Endothelial cell of umbilical vein (primary cell): ENCODE data around the gene DLL4. TPM values are rescaled to one million over a fixed set of nuclear protein-coding genes. Genes with fewer than 3 reads are reported as not detected.

Experiments
- BruUV-seq: library from RNA; stranded (reverse); fragments of 400-500 nt; replicated peaks from 2 replicates; lab custom pipeline; 2021; lab: Mats Ljungman, UMichigan
- CTCF ChIA-PET: fragments of 300-600, 350-600 bp; sonication (Branson Sonifier 250); formaldehyde crosslinking; loops from one replicate; lab custom pipeline; 2021; ENCODE audit warnings: antibody characterized with exemption, inconsistent platforms; lab: Charles Lee
- POLR2A ChIA-PET: fragments of 300-600, 350-600 bp; sonication (Branson Sonifier 250); formaldehyde crosslinking; loops from one replicate; lab custom pipeline; 2021; ENCODE audit warnings: antibody characterized with exemption, inconsistent platforms; lab: Charles Lee
- DNase-seq: peaks from one replicate; pipeline ENCODE4 v3.0.0-alpha.2; 2011; ENCODE audit warnings: low read depth, low spot score
- FAIRE-seq: peaks from 2 replicates; lab custom pipeline; 2011; peaks lifted over from hg19 to GRCh38; lab: Jason Lieb, UNC
- H2AFZ ChIP-seq: 2 replicates; pipeline ENCODE4 v1.6.0; 2012; ENCODE audit warnings: low read depth, low read length, control low read depth, inconsistent platforms
- H3K27ac ChIP-seq: 2 replicates; pipeline ENCODE4 v1.5.1; 2011; ENCODE audit warnings: low read depth, mild to moderate bottlenecking, control low read depth, low read length, moderate library complexity; ENCODE audit not compliant: insufficient read depth
- H3K27me3 ChIP-seq, 2 experiments: 2 replicates each; pipeline versions ENCODE4 v1.6.0 to v1.6.1; 2011; ENCODE audit warnings: low read length in 2 of 2, mixed read lengths in 1 of 2; ENCODE audit not compliant: control insufficient read depth in 2 of 2, insufficient read depth in 2 of 2
- H3K36me3 ChIP-seq, 2 experiments: 2 replicates in 1 of 2; 3 replicates in 1 of 2; pipeline ENCODE4 v1.5.1; 2011; ENCODE audit warnings: low read length in 2 of 2, mild to moderate bottlenecking in 1 of 2, moderate library complexity in 1 of 2; ENCODE audit not compliant: control insufficient read depth in 2 of 2, insufficient read depth in 2 of 2; ENCODE audit errors: extremely low read depth in 1 of 2
- H3K4me1 ChIP-seq: 3 replicates; pipeline ENCODE4 v1.5.1; 2011; ENCODE audit warnings: mild to moderate bottlenecking, low read length; ENCODE audit not compliant: control insufficient read depth, insufficient read depth; ENCODE audit errors: extremely low read depth
- H3K4me2 ChIP-seq: 2 replicates; pipeline ENCODE4 v1.6.1; 2011; ENCODE audit warnings: low read length, control low read depth, mixed read lengths; ENCODE audit not compliant: insufficient read depth
- H3K4me3 ChIP-seq, 3 experiments: fragments of 200-600 bp in 1 of 3; sonication (generic), shearing (Covaris generic) in 1 of 3; replicated peaks in 1 of 3; 2 replicates each; pipeline ENCODE4 v1.5.1; 2011 to 2016; ENCODE audit warnings: control low read depth in 3 of 3, low read length in 3 of 3, mild to moderate bottlenecking in 2 of 3, inconsistent platforms in 1 of 3, low read depth in 1 of 3, moderate library complexity in 1 of 3; ENCODE audit not compliant: insufficient read depth in 1 of 3
- H3K79me2 ChIP-seq: 2 replicates; pipeline ENCODE4 v1.6.0; 2012; ENCODE audit warnings: low read length, inconsistent platforms; ENCODE audit not compliant: control insufficient read depth, insufficient read depth
- H3K9ac ChIP-seq: replicated peaks from 2 replicates; pipeline ENCODE3; 2011; ENCODE audit warnings: low read length, control low read depth; ENCODE audit not compliant: insufficient read depth; ENCODE audit errors: extremely low read depth
- H3K9me1 ChIP-seq: replicated peaks from 3 replicates; pipeline ENCODE4 v1.6.0; 2011; ENCODE audit warnings: mild to moderate bottlenecking, low read length; ENCODE audit not compliant: control insufficient read depth, insufficient read depth; ENCODE audit errors: extremely low read depth
- H3K9me3 ChIP-seq: replicated peaks from 2 replicates; pipeline ENCODE4 v1.5.1; 2012; ENCODE audit warnings: low read length, inconsistent platforms; ENCODE audit not compliant: control insufficient read depth, insufficient read depth
- H4K20me1 ChIP-seq: replicated peaks from 2 replicates; pipeline ENCODE3; 2011; ENCODE audit warnings: mild to moderate bottlenecking, low read length; ENCODE audit not compliant: control insufficient read depth, insufficient read depth; ENCODE audit errors: extremely low read depth
- FOS ChIP-seq: IDR thresholded peaks from 2 replicates; pipeline ENCODE4 v1.6.1; 2011; ENCODE audit warnings: mild to moderate bottlenecking, low read length, moderate library complexity, borderline replicate concordance; ENCODE audit not compliant: insufficient read depth
- GATA2 ChIP-seq: IDR thresholded peaks from 2 replicates; pipeline ENCODE4 v1.7.0; 2011; ENCODE audit warnings: low read depth, mild to moderate bottlenecking, moderate library complexity, mixed read lengths, low read length; ENCODE audit not compliant: insufficient read length, insufficient read depth
- JUN ChIP-seq: IDR thresholded peaks from 2 replicates; pipeline ENCODE4 v1.6.1; 2011; ENCODE audit warnings: borderline replicate concordance, low read depth; ENCODE audit not compliant: insufficient read length, insufficient read depth
- MAX ChIP-seq: IDR thresholded peaks from 2 replicates; pipeline ENCODE4 v1.6.1; 2011; ENCODE audit not compliant: insufficient read depth, insufficient read length
- MYC ChIP-seq: IDR thresholded peaks from one replicate; pipeline ENCODE4 v1.6.1; 2011; ENCODE audit warnings: mild to moderate bottlenecking, low read depth, low read length
- POLR2A ChIP-seq: IDR thresholded peaks from 2 replicates; pipeline ENCODE4 v1.6.1; 2012; ENCODE audit warnings: low read depth, mild to moderate bottlenecking, control low read depth, low read length
- POLR2AphosphoS5 ChIP-seq: IDR thresholded peaks from 2 replicates; pipeline ENCODE4 v1.6.1; 2012; ENCODE audit warnings: low read depth, mild to moderate bottlenecking, control low read depth, low read length, moderate library complexity; ENCODE audit not compliant: insufficient read depth
- dilution Hi-C: fragments of 300-500 bp; cut with MboI; formaldehyde crosslinking; loops from one replicate; pipeline ENCODE4 v1.15.0; 2019; ENCODE audit warnings: low sequenced_read_pairs; ENCODE audit not compliant: extremely low pct_ligation_motif_present
- intact Hi-C: fragments of 100-400 bp; cut with micrococcal nuclease; formaldehyde crosslinking; loops from one replicate; pipeline ENCODE4 v1.10.0; 2022
- polyA plus RNA-seq, 4 experiments: library from polyadenylated mRNA; depleted of rRNA in 3 of 4; stranded (reverse) in 3 of 4; unstranded in 1 of 4; fragments of >200 nt; gene quantifications; 2 replicates each; pipeline versions ENCODE4 v1.2.1 to v1.2.3, GENCODE V29; 2011 to 2012; ENCODE audit warnings: missing spikeins in 1 of 4
- total RNA-seq: library from RNA; stranded (reverse); gene quantifications from 2 replicates; pipeline ENCODE4 v1.2.3, GENCODE V29; 2021

Gene DLL4
- total and polyA plus RNA-seq, 2 donors (not counting 3 experiments of a cell fraction or from before 2014, with no cell fraction given) = 55.2 to 57.8 TPM

DNA sequence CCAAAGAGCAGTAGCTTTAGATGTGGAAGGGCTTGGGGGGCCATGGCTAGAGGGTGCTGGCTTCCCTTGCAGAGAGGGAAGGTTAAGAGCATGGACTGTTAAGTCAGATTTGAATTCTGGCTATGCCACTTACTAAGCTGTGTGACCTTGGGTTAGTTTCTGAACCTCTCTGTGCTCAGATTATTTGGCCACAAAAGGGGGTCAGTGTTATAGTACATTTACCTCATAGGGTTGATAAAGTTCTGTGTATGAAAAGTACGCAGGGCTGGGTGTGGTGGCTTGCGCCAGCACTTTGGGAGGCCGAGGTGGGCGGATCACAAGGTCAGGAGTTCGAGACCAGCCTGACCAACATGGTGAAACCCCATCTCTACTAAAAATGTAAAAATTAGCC lies 28.1 kb upstream of the DLL4 start:
- TF ChIP-seq POLR2A (no peak), POLR2AphosphoS5 (no peak), FOS (no peak), GATA2 (no peak), MAX (no peak), MYC (no peak), JUN (no peak)
- intact Hi-C loops (no loop called here), dilution Hi-C loops (loop anchor here (10.0 kb wide), 1 partner anchor 114 kb away; no protein-coding TSS in a partner anchor)
- Histone ChIP-seq H3K4me1 (peaks cover 13% of the 10 kb centered on the region), H3K27ac (no peak overlapping the region), H2AFZ (no peak overlapping the region), H3K79me2 (peaks cover 13% of the 10 kb centered on the region), H3K9me1 (no peaks in the 10 kb centered on the region), H3K27me3 (no peaks in the 10 kb centered on the region), H3K9me3 (no peaks in the 10 kb centered on the region), H3K4me3 (no peak overlapping the region), H3K36me3 (peaks cover 8 to 41% of the 10 kb centered on the region in 2 experiments), H3K9ac (no peak overlapping the region), H4K20me1 (no peaks in the 10 kb centered on the region), H3K4me2 (no peak overlapping the region)
- POLR2A ChIA-PET = no interaction called here
- DNase-seq (no peak), FAIRE-seq (no peak)
- CTCF ChIA-PET = interaction anchor here (1.0 to 11.3 kb wide), 7 partner anchors 9 to 285 kb away, joined by 4 to 260 read pairs (median 5); partner anchors contain the start of gene DLL4
- BruUV-seq = no TSS peak
